ENCODE data around the gene CBR3. TPM values are rescaled to one million over a fixed set of nuclear protein-coding genes. Genes with fewer than 3 reads are reported as not detected.

The CBR3 gene
- total and polyA plus RNA-seq, 2 of the 13 experiments (the other 11 are each of a cell fraction or from before 2014, with no cell fraction given), result not detected

- TF ChIP-seq IRF1 (CRISPR knock-in tag; IDR thresholded peaks at IDR 0.05; ENCODE audit: low read depth) (no peak), TFDP1 (CRISPR knock-in tag; IDR thresholded peaks at IDR 0.05; ENCODE audit: borderline replicate concordance) (peak; percentile 75; the same call in 1 of the 2 replicates), MLX (CRISPR knock-in tag; IDR thresholded peaks at IDR 0.05) (no peak; the same call in 1 of the 2 replicates), ZNF446 (CRISPR knock-in tag; IDR thresholded peaks at IDR 0.05) (no peak), ZNF704 (CRISPR knock-in tag; IDR thresholded peaks at IDR 0.05; ENCODE audit: borderline replicate concordance) (no peak), CBFB (CRISPR knock-in tag; IDR thresholded peaks at IDR 0.05) (no peak), ZFYVE20 (CRISPR knock-in tag; IDR thresholded peaks at IDR 0.05; ENCODE audit: borderline replicate concordance, low read depth) (no peak), ZNF580 (CRISPR knock-in tag; IDR thresholded peaks at IDR 0.05; ENCODE audit: borderline replicate concordance, low read depth) (no peak), POLR2AphosphoS5 (IDR thresholded peaks at IDR 0.05; ENCODE audit: low read depth, low read length) (no peak), NCOA1 (CRISPR knock-in tag; IDR thresholded peaks at IDR 0.05) (no peak), ZNF362 (CRISPR knock-in tag; IDR thresholded peaks at IDR 0.05; ENCODE audit: borderline replicate concordance) (no peak), ZGPAT (CRISPR knock-in tag; IDR thresholded peaks at IDR 0.05) (0 out of 2 replicates have a peak, but pooled peaks have one; percentile 24), RNF219 (CRISPR knock-in tag; IDR thresholded peaks at IDR 0.05) (no peak), YEATS4 (CRISPR knock-in tag; IDR thresholded peaks at IDR 0.05; ENCODE audit: borderline replicate concordance) (peak; percentile 36; the same call in 1 of the 2 replicates), CENPT (CRISPR knock-in tag; IDR thresholded peaks at IDR 0.05; ENCODE audit: low read depth) (no peak), MIER3 (CRISPR knock-in tag; IDR thresholded peaks at IDR 0.05; ENCODE audit: borderline replicate concordance) (peak; percentile 41; the same call in 1 of the 2 replicates)
These were observed 29.2 kb downstream of the CBR3 start (continued) for GRCh38 chr21:36163750-36164741.
